Transverse colon (tissue), 4 donors: Measurements from ENCODE around the gene CWC27. TPM values are rescaled to one million over a fixed set of nuclear protein-coding genes. Genes with fewer than 3 reads are reported as not detected.

Source experiments
- DNase-seq: peaks from one replicate; pipeline ENCODE4 v3.0.0-alpha.2; 2019
- H3K27ac ChIP-seq, 4 donors: fragments of 200-600 bp; sonication (generic); 2 replicates each; pipeline ENCODE4 v1.5.1; 2016 to 2018; ENCODE audit warnings: inconsistent platforms in 4 of 4
- H3K27me3 ChIP-seq: fragments of 200-600 bp; sonication (generic); 2 replicates; pipeline ENCODE4 v1.5.1; 2017; ENCODE audit warnings: inconsistent platforms
- H3K36me3 ChIP-seq, 4 donors: fragments of 200-600 bp; sonication (generic); 2 replicates each; pipeline ENCODE4 v1.5.1; 2017 to 2019; ENCODE audit warnings: inconsistent platforms in 4 of 4
- H3K4me1 ChIP-seq, 4 donors: fragments of 200-600 bp; sonication (generic); 2 replicates each; pipeline ENCODE4 v1.5.1; 2017 to 2020; ENCODE audit warnings: inconsistent platforms in 4 of 4
- H3K4me3 ChIP-seq, 4 donors: fragments of 200-600 bp; sonication (generic); 1 replicate in 1 of 4; 2 replicates in 3 of 4; pipeline versions ENCODE4 v1.5.1 to v1.6.1; 2017 to 2019; ENCODE audit warnings: inconsistent platforms in 4 of 4
- H3K9me3 ChIP-seq, 2 donors: fragments of 200-600 bp; sonication (generic); 2 replicates each; pipeline ENCODE4 v1.5.1; 2017 to 2019; ENCODE audit warnings: inconsistent platforms in 2 of 2
- EP300 ChIP-seq: sonication (generic); formaldehyde crosslinking; IDR thresholded peaks from one replicate; pipeline ENCODE4 v1.6.1; 2017; ENCODE audit warnings: antibody characterized with exemption, low read depth
- POLR2A ChIP-seq: fragments of 450-650 bp; IDR thresholded peaks from one replicate; pipeline ENCODE4 v1.6.1; 2016; ENCODE audit warnings: antibody characterized with exemption, mild to moderate bottlenecking, moderate library complexity
- POLR2AphosphoS5 ChIP-seq, 3 donors: sonication (generic); formaldehyde crosslinking; IDR thresholded peaks; one replicate each; pipeline ENCODE4 v1.6.1; 2016; ENCODE audit warnings: antibody characterized with exemption in 3 of 3
- WGBS, 2 donors: methylation state at CpG; one replicate each; pipeline ENCODE4 v1.1.5; 2018; ENCODE audit warnings: low coverage in 1 of 2; 5-methylcytosine and 5-hydroxymethylcytosine counted together
- in situ Hi-C, 4 donors: fragments of 200-750 bp; cut with MboI; loops; one replicate each; pipeline versions ENCODE4 v1.15.0 to v1.15.1; 2017; ENCODE audit warnings: low sequenced_read_pairs in 3 of 4, low pct_ligation_motif_present in 1 of 4, low pct_unique_long_range_greater_than_20kb in 1 of 4
- intact Hi-C: fragments of 100-400 bp; cut with DNase I; formaldehyde crosslinking; loops from one replicate; pipeline ENCODE4 v1.15.1; 2023; ENCODE audit warnings: low total_unique reads
- total RNA-seq, 4 donors: library from RNA; depleted of rRNA; stranded (reverse); fragments of >200 nt; gene quantifications; one replicate each; pipeline ENCODE4 v1.1.0, GENCODE V29; 2016
- TF ChIP-seq, protein P1 (sequence below), 5 experiments: fragments of 200-600 bp in 3 of 5; fragments of 450-650 bp in 2 of 5; sonication (generic) in 3 of 5; IDR thresholded peaks; 1 replicate in 2 of 5; 2 replicates in 3 of 5; pipeline ENCODE4 v1.5.1; 2016 to 2017; ENCODE audit warnings: antibody characterized with exemption in 5 of 5, inconsistent platforms in 3 of 5, mild to moderate bottlenecking in 2 of 5, moderate library complexity in 1 of 5

Gene CWC27
- total RNA-seq, 4 donors from 2014 or later: 9.6 to 36.2 (median 15.6) TPM; not detected in 1

DNA sequence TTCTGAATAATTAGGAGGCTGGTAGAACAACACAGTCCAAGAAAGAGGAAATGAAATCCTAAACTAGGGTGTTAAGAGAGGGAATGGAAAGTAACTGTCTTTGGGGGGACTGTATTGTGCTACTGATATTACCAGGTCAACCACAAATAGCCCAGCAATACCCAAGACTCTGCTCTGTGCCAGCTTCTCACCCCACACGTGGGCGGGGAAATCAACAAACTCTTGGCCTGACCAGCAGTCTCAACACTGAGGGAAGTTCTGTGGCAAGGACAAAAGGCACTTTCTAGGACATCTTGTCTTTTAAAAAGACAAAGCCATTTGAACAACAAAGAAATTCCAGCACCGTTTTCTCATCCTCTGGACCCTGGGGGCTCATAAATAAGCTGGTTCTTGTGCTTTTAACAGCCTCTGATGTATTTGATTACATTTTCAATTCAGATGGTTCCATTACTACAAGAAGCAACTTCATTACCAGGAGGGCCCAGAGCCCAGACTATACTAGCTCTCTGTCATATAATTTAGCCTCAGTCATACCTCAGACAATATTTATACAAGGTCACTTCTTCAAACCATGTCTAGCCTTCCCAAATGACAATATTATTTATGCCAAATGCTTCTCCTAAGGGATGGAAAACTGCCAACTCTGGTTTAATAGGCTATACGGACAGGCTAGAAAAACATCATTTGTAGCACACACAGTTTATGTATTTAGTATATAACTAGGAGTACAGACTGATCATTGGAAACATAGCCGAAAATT lies 297.8 kb downstream of the CWC27 start:
- H3K4me1 ChIP-seq: peaks cover 0 to 11% (median 4%) of the 10 kb centered on the region in 4 donors
- intact Hi-C loops (no loop called here), in situ Hi-C loops (no loop called here)
- no peak for TF ChIP-seq EP300
- no peak for TF ChIP-seq POLR2AphosphoS5 (IDR thresholded peaks at IDR 0.05)
- no peak for TF ChIP-seq POLR2A
- TF ChIP-seq, protein P1, sequence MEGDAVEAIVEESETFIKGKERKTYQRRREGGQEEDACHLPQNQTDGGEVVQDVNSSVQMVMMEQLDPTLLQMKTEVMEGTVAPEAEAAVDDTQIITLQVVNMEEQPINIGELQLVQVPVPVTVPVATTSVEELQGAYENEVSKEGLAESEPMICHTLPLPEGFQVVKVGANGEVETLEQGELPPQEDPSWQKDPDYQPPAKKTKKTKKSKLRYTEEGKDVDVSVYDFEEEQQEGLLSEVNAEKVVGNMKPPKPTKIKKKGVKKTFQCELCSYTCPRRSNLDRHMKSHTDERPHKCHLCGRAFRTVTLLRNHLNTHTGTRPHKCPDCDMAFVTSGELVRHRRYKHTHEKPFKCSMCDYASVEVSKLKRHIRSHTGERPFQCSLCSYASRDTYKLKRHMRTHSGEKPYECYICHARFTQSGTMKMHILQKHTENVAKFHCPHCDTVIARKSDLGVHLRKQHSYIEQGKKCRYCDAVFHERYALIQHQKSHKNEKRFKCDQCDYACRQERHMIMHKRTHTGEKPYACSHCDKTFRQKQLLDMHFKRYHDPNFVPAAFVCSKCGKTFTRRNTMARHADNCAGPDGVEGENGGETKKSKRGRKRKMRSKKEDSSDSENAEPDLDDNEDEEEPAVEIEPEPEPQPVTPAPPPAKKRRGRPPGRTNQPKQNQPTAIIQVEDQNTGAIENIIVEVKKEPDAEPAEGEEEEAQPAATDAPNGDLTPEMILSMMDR (IDR thresholded peaks at IDR 0.05): no peak
- no peak overlapping the region for H3K27ac ChIP-seq
- no peaks in the 10 kb centered on the region for H3K36me3 ChIP-seq
- H3K9me3 ChIP-seq: no peaks in the 10 kb centered on the region
- WGBS, 2 donors: 42 to 61% methylated on average over 3 to 5 of the region's 5 CpGs
- DNase-seq: no peak
- no peaks in the 10 kb centered on the region for H3K27me3 ChIP-seq
- no peak overlapping the region for H3K4me3 ChIP-seq

DNA sequence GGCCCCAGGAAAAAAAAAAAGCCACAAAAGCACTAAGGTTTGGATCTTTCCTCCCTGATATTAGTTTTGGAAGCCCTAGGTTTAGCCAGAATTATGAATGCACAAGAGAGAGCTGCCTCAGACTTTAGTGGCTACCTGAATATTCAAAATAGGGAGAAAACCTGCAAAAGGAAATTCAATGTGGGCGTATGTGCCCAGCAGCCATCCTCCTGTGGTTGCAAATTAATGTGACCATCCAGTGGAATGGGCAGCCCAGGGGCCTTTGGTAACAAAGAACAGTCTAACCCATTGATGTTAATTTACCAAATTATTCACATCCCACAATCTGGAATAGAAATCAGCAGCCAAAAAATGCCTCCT lies 298.4 kb downstream of the CWC27 start:
- H3K27ac ChIP-seq: no peak overlapping the region
- no peaks in the 10 kb centered on the region for H3K9me3 ChIP-seq
- no peaks in the 10 kb centered on the region for H3K36me3 ChIP-seq
- no peak overlapping the region for H3K4me3 ChIP-seq
- 69% methylated on average over 1 of the region's 1 CpG; no CpG with 5 or more reads in 1 of the 2 donors for WGBS, 2 donors
- H3K27me3 ChIP-seq: no peaks in the 10 kb centered on the region
- peaks cover 0 to 9% (median 2%) of the 10 kb centered on the region in 4 donors for H3K4me1 ChIP-seq
- TF ChIP-seq, protein P1 (IDR thresholded peaks at IDR 0.05): no peak
- TF ChIP-seq POLR2AphosphoS5 (IDR thresholded peaks at IDR 0.05) (no peak), POLR2A (no peak), EP300 (no peak)
- intact Hi-C loops: no loop called here
- in situ Hi-C loops: no loop called here
- no peak for DNase-seq

Other genes starting within 250 kb of the CWC27 start
- gene SHISAL2B, start 78.4 kb upstream of the CWC27 start, total RNA-seq: not detected
- gene SREK1IP1, start 239 bp upstream of the CWC27 start, total RNA-seq: 10 to 100 TPM in 1 of 4 donors, 1 to 10 TPM in 3; 4.0 to 14.1 (median 7.0) TPM